H1 (cell line): Measurements from ENCODE around the gene CADM2. TPM values are rescaled to one million over a fixed set of nuclear protein-coding genes. Genes with fewer than 3 reads are reported as not detected.

ENCODE experiments used
- ATF3 ChIP-seq: IDR thresholded peaks from 2 replicates; pipeline ENCODE4 v1.6.1; 2011; ENCODE audit warnings: low read depth, mild to moderate bottlenecking, low read length; ENCODE audit not compliant: insufficient read depth
- CTCF ChIP-seq, 3 experiments: IDR thresholded peaks; 1 replicate in 2 of 3; 2 replicates in 1 of 3; pipeline versions ENCODE4 v1.5.1 to v1.6.1; 2011; ENCODE audit warnings: low read length in 3 of 3, mild to moderate bottlenecking in 3 of 3, inconsistent platforms in 2 of 3, low read depth in 1 of 3, moderate library complexity in 1 of 3; ENCODE audit not compliant: insufficient read depth in 1 of 3; ENCODE audit errors: control extremely low read depth in 1 of 3
- JUND ChIP-seq: IDR thresholded peaks from 2 replicates; pipeline ENCODE4 v1.6.1; 2011; ENCODE audit warnings: mild to moderate bottlenecking, improper control_type of control experiment, low read length
- RFX5 ChIP-seq: IDR thresholded peaks from 2 replicates; pipeline ENCODE4 v1.6.1; 2011; ENCODE audit warnings: low read depth, low read length, improper control_type of control experiment, borderline replicate concordance
- SIN3A ChIP-seq, 2 experiments: IDR thresholded peaks in 1 of 2; conservative IDR thresholded peaks in 1 of 2; 2 replicates each; pipeline ENCODE4 v1.6.1; 2011 to 2012; ENCODE audit warnings: low read length in 2 of 2, improper control_type of control experiment in 1 of 2, low read depth in 1 of 2, mild to moderate bottlenecking in 1 of 2
- polyA plus RNA-seq, 7 experiments: library from polyadenylated mRNA; depleted of rRNA in 3 of 7; stranded (reverse) in 5 of 7; unstranded in 2 of 7; fragments of >200 nt in 5 of 7; fragments of 200-250 nt in 2 of 7; gene quantifications; 1 replicate in 5 of 7; 2 replicates in 1 of 7; 4 replicates in 1 of 7; pipeline versions ENCODE4 v1.2.1 to v1.2.3, GENCODE V29; 2011 to 2013; ENCODE audit warnings: missing spikeins in 2 of 7, mixed read lengths in 2 of 7
- total RNA-seq: library from RNA; stranded (reverse); fragmentation: NEBNext Ultra II Directional; extraction: Animal tissue kit (Norgen Biotek cat#: 25700); gene quantifications from 2 replicates; pipeline ENCODE4 v1.2.1, GENCODE V29; 2021

The CADM2 gene
- total and polyA plus RNA-seq, 2 of the 8 experiments (the other 6 are each of a cell fraction or from before 2014, with no cell fraction given): 14.9 to 20.9 TPM

GRCh38 chr3:85053626-85054025 is 94.8 kb downstream of the CADM2 start (continued):
- TF ChIP-seq CTCF (IDR thresholded peaks at IDR 0.05; ENCODE audit: control extremely low read depth in 1 of 3, insufficient read depth in 1 of 3, low read depth in 1 of 3, low read length in 3 of 3) (no peak), ATF3 (no peak), SIN3A (conservative IDR thresholded peaks at IDR 0.05 in 1 of 2, IDR thresholded peaks at IDR 0.05 in 1 of 2; ENCODE audit: low read depth in 1 of 2, low read length in 2 of 2) (no peak), JUND (no peak), RFX5 (no peak)
